GM04503 (cell line): ENCODE data around the gene CCK.

Experiments
- DNase-seq: peaks from one replicate; pipeline ENCODE4 v3.0.0-alpha.2; 2012; ENCODE audit warnings: low read depth

CCK gene

GRCh38 chr3:42225486-42226363 lies 40.3 kb downstream of the CCK start:
- no peak for DNase-seq

- DNase-seq: no peak
Observed at GRCh38 chr3:42224658-42225421, 41.1 kb downstream of the CCK start.

- no peak for DNase-seq
Observed at GRCh38 chr3:42224178-42224577, 41.8 kb downstream of the CCK start.

GRCh38 chr3:42222942-42223693 lies 42.9 kb downstream of the CCK start:
- DNase-seq: no peak

- no peak for DNase-seq
Observed at GRCh38 chr3:42220436-42221121, 45.4 kb downstream of the CCK start.

GRCh38 chr3:42216931-42217333 lies 49.1 kb downstream of the CCK start:
- DNase-seq: no peak

- no peak for DNase-seq
Observed at GRCh38 chr3:42216302-42216701, 49.7 kb downstream of the CCK start.

- no peak for DNase-seq
Observed at GRCh38 chr3:42214565-42215283, 51.3 kb downstream of the CCK start.

GRCh38 chr3:42214064-42214463 lies 51.9 kb downstream of the CCK start:
- DNase-seq: no peak

GRCh38 chr3:42213417-42213816 lies 52.6 kb downstream of the CCK start:
- DNase-seq: no peak

- no peak for DNase-seq
Observed at GRCh38 chr3:42210726-42211125, 55.3 kb downstream of the CCK start.

- DNase-seq: no peak
Observed at GRCh38 chr3:42209917-42210316, 56.1 kb downstream of the CCK start.
